NOMO-1 (cell line): ENCODE data around the gene EEF1G.
"Not testable (repeated sequence)": the region's sequence is repeated elsewhere in the genome, so short reads cannot be mapped to it uniquely, and the experiment has no call there.

Experiments
- DNase-seq, 2 experiments: peaks; one replicate each; lab custom pipeline; 2025; ENCODE audit not compliant: unreplicated experiment in 2 of 2; lab: John Stamatoyannopoulos, UW

EEF1G gene

DNA sequence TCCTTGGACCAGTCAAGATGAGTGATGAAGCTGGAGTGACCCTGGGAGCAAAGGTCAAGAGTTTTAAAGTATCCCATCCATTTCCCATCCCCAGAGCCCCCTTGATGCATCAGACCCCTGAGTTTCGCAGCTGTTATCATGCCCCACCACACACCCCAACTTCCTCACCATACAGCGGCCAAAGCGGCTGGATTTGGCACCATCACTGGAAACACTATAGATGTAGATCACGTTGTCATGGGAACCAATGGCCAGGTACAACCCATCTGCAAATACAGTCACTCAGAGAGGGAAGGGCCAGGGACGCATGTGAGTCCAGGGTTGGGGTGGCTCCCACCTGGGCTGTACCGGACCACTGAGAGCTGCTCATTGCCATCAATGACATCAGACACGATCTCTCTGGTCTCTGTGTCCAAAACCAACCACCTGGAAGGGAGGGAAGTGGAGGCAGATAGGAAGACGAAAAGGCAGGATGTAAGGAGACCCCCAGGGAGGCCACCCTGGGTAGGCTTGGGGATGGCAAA, 30.1 kb upstream of the EEF1G start:
- DNase-seq, result no peak

DNA sequence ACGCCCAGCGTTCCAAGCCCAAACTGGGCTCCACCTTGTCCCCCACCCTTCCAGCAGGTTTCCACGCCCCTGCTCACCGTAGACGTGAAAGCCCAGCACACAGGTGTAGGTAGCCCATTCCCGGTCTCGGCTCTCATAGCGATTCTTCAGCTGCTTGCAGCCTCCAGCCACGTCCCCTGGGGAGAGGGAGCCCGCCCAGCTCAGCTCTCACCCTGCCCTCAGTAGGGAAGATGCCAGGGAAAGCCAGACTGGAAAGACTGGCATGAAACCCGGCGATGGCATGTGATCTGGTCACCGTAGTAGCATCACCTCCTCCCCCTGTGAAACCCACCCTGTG, 29.3 kb upstream of the EEF1G start:
- no peak for DNase-seq

DNA sequence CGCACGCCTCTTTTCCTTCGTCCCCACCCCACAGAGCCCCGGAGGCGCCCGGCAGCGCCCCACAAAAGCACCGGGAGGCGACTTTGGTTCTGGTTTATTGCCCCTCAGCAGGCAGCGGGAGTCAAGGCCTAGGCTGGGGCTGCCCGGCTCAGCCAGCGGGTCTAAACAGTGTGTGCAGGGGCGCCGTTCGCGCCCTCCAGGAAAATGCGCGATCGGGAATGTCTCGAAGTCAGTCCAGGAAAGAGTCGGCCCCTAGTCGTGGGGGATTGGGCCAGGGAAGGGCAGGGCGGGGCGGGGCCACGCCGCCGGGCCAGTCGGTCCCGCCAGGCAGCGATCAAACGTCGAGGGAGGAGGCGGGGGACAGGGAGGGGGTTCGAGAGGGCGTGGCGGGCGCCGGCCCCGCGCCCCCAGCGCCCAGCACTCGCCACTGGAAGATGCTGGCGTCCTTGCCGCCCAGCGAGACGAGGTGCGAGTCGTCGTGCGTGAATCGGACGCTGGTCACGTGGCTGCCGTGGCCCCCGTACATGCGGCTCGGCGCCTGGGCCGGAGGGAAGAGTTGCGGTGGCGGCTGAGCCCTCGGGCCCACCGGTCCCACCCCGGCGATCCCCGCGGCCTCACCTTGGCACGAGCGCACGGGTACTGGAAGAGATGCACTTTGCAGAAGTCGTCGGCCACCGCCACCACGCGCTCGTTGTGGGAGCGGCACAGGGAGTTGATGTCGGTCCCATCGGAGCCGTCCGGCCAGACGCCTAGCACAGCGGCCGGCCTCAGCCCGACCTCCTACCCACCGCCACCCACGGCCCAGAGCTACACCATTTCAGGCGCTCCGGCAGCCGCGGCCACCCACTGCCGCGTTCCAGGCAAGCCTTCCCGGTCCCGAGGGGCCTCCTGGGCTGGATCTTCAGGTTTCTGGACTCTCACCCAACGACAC, 28.7 kb upstream of the EEF1G start:
- DNase-seq, result peak; percentile 46 to 75

DNA sequence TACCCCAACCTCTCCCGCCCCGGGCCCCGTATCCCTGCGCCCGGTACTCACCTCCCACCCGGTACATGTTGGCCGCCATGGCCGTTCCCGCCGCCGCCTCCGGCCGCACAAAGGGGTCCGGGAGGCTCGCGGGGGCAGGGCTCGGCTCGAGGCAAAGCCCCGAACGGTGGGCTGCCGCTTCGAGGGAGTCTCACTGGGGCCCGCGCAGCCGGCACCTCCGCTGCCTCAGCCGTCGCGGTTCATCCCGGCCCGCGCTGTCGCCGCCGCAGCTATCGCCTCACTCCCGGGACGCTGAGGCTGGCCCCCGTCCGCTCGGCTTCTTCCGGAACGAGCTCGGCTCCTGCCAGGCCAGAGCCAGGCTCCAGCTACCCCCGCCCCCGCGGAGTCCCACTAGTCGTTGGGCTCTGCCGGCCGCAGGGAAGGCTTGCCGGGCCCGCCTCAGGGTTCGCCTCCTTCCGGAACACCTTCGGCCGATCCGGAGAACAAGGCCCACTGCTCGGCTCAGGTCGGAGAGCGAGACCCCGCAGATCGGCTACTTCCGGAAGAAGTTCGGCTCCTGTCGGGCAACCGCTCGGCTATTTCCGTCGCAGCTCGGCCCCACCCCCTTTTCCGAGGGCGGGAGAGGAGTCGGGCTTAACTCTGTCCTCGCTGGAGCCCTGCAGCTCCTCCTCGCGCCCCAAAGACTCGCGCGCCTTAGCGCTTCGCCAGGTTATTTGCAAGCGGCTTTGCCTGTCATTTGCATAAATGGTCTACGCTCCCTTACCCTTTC, 27.9 kb upstream of the EEF1G start, which contains the start of gene MTA2:
Gene MTA2, minus strand, starts transcription at position 494 of the 769 bp plus-strand sequence. Its CDS starts 415 bp downstream, at position 79.
- peak; percentile 98 to 99 for DNase-seq

DNA sequence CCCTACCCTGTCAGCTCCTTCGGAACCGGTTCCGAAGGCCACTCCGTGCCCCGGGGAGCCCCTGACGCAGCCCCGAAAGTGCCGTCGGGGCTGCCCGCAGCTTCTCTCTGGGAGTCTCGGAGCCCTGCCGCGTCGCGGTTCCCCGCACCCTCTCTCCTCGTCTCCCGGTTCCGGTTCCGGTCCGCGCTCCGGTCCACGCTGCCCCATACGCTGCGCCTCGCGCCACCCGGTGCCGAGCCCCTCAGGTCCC, 27.4 kb upstream of the EEF1G start:
- no peak for DNase-seq

DNA sequence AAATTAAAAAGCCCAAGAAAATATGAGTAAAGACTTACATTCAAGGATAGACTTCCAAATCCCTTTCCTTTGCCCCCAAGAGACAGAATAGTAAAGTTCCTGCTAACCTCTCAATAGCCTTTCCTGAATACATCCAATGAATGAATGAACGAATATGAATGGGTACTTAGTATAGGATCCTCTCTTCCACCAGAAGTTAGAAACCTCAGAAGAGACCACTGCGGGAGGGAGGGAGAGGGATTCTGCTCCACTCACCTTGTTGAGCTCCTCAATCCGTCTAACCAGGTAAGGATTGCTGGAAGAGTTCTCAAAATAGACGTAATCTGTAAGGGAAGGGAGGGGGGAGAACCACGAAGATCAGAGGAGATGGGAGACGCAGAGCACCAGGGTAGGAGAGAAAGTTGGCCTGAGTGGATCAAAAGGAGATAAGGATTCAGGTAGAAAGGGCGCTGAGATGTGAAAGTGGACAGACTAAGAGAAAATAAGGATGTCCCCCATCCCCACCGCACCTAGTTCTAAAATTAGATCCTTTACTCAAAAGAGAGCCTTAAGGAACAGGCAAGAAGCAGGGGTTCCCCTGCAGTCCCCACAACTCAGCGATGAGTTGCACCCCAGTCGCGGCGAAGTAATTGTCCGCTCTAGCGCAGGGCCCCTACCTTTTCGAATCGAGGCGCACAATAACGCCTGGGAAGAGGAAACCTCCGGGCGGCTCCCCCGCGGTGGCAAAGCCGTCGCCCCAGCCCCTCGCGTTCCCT, 26.9 kb upstream of the EEF1G start:
- peak in 1 of 2 experiments; percentile 40 for DNase-seq

DNA sequence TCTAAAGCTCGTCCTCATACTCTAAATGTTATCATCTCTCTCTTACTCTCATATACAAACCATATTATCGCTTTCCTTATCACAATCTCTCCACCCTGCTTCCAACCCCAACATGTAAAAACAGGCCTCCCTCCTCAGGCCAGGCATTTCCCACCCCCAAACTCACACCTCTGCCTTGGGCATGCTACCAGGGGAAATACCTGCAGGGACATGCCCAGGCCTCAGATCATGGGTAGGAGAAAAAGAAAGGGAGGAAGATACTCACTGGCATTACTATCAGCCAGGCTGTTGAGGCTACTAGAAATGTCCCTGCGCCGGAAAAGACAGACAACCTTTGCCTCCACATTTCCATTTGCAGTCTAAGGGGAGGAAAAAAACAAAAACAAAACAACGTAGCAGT, 26.2 kb upstream of the EEF1G start:
- DNase-seq, result no peak

DNA sequence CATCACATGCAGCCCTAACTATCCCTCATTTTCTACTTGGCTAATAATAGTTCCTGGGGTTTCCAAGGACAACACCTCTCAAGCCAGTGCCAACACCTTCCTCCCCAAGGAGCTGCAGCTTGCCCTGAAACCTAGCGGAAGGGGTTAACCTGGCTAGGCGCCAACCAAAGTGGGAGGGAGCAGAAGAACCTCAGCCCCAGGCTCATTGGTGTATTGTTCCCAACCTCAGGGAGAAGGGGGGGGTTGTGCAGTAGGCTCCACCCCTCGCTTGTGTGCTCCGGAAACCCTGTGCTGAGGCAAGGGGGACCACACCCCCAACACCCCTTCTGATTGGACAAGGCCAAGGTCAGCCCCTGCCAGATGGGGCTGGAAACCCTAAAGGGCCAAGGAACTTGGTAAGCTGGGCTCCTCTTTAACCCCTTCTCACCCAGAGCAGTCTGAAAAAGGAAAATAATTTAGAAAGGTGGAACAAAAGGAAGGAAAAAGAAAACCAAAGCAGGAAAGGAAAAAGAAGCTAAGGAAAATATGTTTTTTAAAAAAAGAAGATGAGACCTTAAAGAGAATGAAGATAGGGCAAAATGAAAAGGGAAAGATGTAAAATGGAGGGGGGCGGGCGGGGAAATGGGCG, 25.5 kb upstream of the EEF1G start:
- DNase-seq, result peak; percentile 95

DNA sequence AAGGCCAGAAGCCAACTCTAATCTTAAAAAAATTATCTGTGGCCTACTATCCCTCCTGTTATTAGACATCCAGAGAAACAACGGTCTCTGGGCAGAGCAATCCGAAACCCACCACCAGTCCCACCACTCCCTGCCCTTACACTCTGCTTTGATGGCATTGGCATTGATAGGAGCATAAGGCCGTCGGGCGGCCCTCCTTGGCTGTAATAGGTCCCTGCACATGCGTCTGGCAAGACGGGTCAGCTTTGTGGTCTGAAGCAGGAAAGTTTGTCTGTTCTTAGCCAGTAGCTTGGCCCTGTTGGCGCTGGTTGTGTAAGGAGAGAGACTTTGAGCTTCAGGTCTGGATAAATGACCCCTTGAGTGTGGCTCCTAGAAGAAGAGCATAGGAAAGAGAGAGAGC, 21.4 kb upstream of the EEF1G start:
- DNase-seq, result no peak

DNA sequence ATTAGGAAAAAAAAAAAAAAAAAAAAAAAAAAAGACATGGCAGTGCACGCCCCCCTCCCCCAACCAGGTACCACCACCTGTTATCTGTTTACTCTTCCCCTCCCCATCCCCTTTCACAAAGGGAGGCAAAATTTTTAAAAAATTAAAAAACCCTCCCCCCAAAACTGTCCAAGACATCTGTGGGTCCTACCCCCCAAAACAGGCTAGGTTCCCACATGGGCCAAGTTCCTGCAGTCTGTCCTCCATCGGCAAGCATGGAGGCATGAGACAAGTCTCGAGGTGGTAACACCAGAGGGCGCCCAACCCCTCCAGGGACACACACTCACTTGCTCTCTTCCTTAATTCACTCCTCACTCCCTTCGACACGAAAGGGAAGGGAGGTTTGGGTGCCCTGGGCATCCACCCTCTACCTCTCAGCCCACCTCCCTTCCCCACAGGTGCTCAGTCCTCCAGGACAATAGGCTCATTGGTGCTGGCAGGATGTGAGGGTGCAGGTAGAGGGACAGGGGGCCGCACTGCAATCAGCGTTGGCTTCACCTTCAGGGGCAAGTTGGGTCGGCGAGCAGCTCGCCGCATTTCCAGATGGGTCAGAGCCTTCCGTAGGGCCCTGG, 19.8 kb upstream of the EEF1G start:
- DNase-seq, result peak; percentile 79 to 82

DNA sequence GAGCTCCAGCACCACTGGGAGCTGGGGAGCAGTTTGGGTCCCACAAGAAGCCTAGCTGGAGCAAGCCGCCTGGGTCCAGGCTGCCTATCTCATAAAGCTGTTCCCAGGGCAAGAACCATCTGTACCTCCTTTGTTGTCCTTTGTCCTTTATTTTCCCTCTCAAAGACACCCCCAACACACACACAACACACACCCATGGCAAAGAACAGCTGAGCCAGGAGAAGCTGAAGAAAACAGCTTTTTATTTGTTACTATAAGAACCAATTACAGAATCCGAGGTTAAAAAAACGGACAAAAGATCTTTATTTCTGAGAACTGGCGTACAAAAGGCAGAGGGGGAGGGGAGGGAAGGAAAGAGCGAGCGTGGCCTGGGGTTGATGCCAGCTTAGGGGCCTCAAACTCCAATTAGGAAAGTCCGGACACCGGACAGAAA, 19.3 kb upstream of the EEF1G start:
- DNase-seq, result no peak

DNA sequence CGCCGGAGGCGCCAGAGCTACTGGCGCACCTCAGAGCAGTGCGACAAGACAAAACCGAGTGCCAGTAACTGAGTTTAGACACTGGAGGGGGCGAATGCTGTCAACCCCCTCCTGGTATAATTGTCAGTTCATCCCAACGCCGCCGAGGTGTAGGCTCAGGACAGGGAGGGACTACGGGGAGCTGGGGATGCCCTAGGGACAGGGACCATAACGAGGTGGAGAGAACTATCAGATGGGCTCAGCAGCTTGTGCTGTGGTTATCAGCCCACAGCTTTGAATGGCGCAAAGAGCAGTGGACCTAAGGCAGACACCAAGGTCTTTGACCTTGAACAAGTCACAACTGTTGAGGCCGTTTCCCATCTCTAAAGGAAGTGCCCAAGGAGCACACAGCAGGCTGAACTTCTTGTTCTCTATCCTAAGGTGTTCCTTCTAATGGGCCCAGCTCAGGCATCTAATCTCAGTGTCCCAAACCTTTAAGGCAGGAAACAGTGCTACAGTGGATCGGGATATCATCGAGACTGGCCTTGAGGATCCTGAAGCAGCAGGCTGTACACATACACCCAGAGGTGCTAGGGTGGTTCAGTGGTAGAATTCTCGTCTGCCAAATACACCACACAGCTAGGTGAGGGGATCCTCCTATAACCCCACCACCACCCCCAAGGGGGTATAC, 18.6 kb upstream of the EEF1G start:
- DNase-seq, result no peak

DNA sequence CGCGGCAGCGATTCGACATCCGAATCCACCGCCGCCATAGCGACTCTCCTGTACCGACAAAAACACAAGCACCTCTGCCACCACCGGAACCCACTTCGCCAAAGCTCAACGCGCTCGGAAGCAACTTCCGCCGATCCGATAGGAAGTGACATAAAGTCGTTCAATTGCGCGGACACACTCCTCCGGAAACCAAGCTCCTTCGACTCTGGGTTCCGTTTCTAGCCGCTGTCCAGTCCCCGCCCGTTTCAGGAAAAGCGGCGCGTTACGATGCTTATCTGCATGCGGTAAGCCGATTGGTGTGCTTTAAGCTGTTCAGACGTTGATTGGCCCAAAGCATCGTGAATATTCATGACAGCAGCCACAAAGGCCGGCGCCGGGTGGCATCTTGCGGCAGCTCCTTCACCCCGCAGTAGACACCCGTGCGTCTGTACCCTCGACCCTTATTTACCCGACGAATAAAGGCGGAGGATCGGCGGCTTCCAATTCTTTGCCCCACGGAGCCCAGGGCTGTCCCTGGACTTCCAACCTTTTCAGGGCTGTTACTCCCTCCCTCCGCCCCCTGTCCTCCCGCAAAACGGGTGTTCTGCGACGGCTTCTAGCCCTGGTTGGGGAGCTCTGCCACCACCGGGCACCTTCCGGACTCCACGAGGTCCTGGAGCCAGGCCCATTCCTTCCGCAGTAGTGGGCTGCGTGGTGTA, 17.9 kb upstream of the EEF1G start, which contains the start of gene TUT1:
Gene TUT1, minus strand, starts transcription at position 76 of the 698 bp plus-strand sequence. Its CDS starts 38 bp downstream, at position 38.
- DNase-seq, result peak; percentile 99

DNA sequence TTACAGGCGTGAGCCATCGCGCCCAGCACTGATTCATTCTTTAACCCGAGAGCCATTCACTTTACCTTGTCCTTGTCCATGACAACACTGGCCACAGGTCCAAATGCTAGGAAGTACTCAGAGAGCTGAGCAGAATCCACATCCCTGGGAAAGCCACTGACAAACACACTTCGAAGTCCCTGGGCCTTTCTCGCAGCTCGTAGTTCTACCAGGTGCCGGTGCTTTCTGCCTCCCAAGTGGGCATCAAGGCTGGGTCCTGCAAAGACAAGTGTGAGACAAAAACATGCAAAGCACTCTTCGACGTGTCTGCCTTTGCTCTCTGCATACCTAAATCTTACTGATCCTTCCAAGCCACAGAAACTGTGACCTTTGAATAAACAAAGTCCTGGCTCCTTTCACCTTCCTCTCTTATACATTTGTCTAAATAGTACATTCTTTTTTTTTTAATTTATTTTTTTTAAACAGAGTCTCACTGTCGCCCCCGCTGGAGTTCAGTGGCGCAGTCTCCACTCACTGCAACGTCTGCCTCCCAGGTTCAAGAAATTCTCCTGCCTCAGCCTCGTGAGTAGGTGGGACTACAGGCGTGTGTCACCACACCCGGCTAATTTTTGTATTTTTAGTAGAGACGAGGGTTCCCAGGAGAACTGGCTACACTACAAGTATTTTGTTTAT, 15.4 kb upstream of the EEF1G start:
- DNase-seq, result no peak

DNA sequence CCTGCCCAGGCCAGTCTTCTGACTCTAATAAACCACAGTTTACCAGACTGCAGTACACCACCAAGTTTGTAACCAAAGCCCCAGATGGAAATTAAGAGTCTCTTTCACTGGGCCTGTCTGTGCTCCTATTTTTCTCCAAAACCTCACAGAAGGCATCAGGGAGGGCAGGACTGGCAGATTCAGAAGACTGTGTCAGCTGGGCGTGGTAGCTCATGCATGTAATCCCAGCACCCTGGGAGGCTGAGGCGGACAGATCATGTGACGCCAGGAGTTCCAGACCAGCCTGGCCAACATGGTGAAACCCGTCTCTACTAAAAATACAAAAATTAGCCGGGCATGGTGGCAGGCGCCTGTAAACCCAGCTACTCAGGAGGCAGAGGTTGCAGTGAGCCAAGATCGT, 11.7 kb upstream of the EEF1G start:
- DNase-seq, result not testable (repeated sequence)

DNA sequence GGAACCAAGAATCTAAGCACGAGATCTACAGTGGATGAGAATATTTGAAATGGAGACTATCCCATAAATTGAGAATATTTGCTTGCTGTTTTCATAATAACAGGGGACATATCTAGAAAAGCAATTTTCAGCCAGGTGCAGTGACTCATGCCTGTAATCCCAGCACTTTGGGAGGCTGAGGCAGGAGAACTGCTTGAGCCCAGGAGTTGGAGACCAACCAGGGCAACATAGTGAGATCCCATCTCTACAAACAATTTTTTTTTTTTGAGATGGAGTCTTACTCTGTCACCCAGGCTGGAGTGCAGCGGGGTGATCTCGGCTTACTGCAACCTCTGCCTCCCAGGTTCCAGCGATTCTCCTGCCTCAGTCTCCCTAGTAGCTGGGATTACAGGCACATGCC, 8.0 kb upstream of the EEF1G start:
- DNase-seq, result not testable (repeated sequence)

DNA sequence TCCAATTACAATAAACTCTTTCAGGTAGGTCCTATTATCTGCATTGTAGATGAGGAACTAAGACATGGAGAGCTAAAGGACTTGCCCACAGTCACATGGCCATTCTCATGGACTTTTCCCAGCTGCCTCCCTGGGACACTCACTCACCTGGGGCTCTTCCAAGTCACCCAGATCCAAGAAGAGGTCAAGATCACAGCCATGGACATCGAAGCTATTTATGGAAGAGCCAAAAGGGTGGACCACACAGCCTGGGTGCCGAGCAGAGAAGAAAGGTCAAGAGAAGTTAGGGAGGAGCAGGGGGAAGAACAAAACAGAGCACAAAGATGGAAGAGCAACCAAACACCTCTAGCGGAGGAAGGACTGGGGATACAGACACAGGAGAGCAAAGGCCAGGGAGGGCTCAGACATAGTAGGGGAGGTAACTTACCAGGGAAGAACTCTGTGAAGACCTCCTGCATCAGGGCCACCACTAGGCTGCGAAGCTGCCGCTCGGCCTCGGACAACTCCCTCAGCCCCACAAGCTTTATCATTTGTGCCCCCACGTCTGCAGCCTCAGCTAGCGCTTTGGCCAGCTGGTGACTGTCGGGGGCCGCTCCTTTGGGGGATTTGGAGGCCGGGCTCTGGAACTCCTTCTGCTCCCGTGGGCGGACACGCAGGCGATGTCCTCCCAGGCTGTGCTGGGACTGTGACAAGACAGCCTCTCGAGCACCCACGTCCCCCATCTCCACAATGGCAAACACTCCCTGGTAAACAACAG, 7.4 kb upstream of the EEF1G start:
- no peak for DNase-seq

DNA sequence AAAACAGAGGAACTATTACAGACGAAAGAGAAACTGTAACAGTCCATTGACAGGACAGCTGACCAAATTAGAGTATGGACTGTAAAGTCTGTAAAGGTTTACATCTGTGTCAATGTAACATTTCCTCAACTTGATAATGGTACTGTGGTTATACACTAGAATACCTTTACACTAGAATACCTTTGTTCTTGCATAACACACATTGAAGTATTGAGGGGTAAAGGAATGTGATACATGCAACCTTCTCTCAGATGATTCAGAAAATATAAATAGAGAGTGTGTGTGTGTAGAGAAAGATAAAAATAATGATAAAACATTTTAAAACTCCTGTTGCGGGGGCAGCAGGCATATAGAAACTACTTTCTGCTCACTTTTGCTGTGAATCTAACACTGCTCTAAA, 5.6 kb upstream of the EEF1G start:
- DNase-seq, result no peak
